ENCODE data around the gene ZNF664.

The ZNF664 gene

DNA sequence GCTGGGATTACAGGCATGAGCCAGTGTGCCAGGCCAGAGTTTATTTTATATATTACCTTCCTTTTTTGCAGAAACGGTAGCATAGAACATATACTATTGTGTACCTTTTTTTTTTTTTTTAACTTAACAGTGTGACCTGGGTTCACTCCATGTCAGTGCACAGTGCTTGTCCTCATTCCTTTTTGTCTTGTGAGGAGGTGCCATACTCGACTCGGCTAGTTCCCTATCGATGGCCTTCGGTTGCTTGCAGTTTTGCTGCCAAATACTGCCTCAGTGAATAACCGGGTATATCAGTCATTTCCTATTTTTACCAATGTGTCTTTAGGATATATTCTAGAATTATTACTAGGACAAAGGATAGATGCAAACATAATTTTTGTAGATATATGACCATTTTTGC lies 36.8 kb downstream of the ZNF664 start:
- no peak for DNase-seq (ENCODE audit: low spot score)

DNA sequence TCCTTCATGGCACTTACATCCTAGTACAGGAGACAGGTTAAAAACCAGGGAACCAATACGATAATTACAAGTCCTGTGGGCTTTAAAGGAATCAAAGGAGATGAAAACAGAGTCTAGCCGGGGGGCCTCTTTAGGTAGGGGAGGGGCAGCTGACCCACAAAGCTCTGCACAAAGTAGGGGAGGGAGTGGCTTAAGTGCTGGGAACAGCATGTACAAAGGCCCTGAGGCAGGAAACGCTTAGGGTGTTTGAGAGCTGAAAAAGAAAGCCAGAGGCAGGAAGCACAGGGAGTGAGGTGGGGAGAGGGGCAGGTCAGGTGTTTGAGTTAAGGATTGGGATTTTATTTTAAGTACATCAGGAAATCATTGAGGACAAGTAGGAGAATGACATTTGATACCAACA lies 37.7 kb downstream of the ZNF664 start:
- DNase-seq (ENCODE audit: low spot score): no peak

DNA sequence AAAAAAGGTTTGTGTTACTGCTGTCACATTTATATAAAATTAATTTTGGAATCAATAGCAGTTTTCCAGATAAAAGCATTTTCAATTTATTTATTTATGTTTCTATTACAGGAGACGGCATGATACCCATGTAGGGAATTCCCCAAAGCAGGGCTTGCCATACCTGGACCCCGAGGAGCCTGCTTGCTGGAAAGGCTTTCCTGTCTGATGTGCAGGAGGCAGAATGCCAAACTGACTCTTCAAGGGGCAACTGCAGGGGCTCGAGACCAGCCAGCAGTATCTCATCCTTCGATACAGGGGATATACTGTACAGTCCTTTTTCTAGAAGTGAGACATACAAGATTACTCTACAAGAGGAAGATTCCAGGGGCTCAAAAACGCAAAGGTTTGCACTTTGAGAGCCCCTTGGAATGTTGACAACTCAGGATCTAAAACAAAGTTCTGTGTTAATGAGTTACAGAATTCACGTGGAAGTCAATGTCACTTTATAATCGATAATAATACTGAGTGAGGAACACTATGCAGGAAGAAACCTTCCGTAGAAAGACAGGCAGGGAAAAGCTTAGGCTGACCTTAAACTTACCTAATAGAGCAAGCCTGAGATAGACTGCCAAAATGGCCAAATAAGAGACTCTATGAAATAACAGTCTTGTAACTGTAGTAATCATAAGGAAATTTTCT lies 38.6 kb downstream of the ZNF664 start:
- DNase-seq (ENCODE audit: low spot score): no peak

DNA sequence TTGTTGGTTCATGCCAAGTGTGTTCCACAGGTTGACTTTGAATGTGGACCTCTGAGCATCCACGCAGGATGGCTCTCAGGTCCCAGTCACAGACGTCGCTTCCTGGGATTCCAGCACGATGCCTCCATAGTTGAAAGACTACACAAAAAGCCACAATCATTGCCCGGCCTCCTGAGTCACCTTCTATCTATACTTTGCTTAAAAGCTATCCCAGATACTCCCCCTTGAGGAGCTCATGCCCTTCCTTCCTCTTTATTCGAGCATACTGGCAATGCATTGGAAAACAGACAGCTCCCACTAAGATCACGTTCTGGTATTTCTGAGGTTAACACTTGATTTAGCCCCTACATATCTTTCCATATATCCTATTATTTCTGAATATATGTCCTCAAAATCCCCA lies 40.1 kb downstream of the ZNF664 start:
- DNase-seq (ENCODE audit: low spot score): no peak

DNA sequence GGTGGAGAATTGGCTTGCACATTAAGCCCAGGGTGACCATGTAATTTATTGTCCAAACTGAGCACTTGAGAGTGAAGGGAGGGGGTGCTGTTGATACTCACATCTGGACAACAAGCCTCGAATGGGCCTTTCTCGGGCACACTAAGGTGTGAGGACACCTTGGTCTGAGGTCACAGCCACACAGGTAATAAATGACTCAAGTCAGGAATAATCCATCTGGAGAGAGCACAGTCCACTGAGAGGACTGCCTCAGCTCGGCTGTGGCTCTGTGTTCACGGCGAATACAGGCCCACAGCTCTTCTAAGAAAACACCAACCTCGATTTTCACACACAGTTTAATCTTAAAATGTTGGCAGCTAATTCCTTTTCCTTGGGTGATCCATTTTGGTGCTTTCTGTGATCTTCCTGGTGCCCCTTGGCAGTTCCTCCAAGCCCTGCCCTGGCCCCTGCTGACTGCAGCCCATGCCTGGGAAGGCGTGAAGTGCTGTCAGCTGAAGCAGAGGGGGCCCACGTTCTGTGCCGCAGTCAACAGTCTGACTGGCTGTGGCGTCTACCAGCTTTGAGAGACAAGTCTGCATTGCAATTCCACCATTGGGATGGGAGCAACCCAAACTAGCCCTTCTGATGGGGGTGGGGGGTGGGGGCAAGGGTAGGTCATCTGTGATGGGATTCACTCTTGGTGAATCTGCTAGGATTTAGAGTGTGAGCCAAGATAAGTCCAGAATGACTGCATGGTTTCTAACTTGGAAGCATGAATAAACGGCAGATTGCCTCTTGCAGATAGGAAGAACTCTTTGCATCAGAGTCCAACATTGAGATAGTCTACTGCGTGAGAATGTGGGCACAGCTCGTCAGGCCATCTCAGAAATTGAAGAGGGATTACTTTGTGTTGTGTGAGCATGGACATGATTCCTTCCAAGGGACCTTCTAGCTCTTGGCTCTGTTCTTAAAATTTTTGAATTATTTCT lies 42.8 kb downstream of the ZNF664 start:
- no peak for DNase-seq (ENCODE audit: low spot score)

DNA sequence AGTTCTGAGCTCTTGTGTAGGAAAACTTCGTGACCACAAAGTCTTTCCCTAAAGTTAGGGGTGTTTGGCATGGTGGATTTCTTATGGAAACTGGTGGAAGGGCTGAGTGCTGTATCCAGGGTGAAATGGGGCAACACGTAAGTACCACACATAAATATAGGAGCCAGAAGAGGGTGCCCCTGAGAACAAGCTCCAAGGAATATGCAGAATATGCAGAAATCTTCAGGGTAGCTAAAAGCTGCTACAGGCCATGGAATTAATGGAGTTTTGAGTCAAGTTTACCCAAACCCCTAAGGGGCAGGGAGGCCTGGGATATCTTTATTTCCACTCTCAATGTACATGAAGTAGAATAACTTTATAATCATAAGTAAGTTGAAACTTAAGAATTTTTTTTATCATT lies 44.0 kb downstream of the ZNF664 start:
- no peak for DNase-seq (ENCODE audit: low spot score)

DNA sequence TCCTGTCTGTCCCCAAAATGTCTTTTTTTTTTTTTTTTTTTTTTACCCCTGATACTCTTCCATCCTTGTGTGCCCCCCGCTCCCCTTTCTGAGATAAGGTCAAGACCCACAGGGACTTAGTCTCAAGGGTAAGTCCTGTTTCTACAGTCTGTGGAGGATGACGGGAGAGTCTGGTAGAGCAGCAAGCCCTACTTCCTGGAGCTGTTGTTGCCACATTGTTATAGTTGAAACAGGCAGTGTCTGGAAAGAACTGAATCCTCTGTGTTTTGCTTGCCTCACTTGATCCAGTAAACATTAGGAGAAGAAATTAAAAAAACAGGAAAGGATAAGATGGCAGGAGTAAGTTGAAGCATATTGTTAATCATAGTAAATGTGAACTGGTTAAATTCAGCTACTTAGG lies 45.5 kb downstream of the ZNF664 start:
- no peak for DNase-seq (ENCODE audit: low spot score)

DNA sequence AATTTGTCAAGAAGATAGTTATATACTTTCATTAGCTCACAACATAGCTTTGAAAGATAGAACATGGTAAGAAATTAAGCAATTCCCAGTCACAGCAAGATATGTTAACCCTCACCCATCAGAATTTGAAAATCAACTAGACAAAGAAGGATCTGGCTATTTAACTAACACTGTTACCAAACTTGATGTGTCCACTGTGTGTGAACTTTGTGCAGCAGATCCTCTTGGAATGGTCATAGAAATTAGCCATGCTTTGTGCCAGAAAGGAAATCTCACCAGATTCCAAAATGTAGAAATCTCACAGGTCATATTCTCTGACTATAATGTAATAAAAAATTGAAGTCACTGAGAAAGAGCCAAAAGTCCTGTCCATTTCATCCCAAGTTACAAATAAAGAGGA lies 46.1 kb downstream of the ZNF664 start:
- DNase-seq (ENCODE audit: low spot score): no peak

DNA sequence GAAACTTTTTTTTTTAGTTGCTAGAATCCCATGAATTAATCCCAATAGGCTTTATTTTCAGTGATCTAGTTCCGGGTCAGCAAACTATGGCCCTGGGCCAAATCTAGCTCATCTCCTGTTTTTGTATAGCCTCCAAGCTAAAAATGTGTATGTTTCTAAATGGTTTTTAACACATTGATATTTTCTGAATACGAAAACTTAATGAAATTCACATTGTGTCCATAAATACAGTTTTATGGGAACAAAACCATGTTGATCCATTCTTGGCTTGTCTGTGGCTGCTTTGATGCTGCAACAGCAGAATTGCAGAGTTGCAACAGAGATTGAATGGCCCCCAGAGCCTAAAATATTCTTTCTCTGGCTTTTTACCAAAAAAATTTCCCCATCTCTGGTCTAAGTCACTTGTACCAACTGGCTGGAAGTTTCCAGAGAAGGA lies 47.5 kb downstream of the ZNF664 start:
- DNase-seq (ENCODE audit: low spot score): no peak

DNA sequence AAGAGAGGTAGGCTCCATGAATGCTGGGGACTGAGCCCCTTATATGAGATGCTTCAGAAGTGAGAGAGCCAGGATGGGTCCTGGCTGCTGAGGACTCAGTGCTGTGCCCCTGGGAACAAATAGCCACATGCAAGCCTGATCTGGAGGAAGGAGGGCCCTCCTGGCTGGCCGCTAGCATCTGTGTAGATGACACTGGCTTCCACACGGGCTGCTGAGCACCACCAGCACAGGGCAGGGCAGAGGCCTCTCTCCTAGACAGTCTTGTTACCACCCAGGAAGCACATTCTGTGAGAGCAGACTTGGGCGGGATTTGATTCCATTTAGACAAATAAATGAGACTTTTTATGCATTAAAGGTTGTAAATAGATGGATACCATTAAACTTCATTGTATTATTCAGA lies 48.0 kb downstream of the ZNF664 start:
- no peak for DNase-seq (ENCODE audit: low spot score)

DNA sequence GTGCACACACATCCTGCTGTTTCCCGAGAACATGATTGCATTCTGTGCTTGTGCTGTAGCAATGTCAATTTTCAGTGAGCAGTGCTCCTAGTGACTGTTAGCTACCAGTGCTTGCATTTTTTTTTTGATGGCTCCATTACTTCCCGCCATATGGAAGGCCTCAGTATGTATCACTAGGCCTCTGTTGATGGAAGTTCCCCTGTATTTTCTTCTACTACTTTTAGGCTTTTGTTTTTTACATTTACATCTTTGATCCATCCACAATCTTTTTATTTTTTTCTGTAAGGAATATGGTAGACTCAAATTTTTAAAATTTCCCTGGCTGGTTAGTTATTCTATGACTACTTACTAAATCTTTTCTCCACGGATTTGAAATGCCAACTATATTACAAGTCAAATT lies 49.1 kb downstream of the ZNF664 start:
- DNase-seq (ENCODE audit: low spot score): no peak

DNA sequence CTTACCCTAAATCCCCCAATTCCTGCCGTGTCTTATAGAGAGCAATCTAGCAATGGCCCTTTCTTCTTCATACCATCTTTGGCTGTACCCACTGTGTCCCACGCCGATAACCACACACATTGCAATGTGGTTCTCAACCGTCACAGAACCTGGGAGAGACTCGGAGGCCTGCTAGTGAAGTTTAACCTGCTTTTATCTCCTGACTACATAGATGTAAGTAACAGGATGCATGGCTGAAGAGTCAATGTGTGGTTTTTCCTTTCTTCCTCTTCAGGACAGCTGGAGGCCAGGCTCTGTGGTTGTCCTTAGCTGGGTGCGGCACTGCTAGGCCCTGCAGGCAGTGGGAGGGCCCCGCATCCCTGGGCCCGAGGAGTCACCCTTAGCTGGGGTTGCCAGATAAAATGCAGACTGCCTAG lies 51.3 kb downstream of the ZNF664 start:
- DNase-seq (ENCODE audit: low spot score): no peak

DNA sequence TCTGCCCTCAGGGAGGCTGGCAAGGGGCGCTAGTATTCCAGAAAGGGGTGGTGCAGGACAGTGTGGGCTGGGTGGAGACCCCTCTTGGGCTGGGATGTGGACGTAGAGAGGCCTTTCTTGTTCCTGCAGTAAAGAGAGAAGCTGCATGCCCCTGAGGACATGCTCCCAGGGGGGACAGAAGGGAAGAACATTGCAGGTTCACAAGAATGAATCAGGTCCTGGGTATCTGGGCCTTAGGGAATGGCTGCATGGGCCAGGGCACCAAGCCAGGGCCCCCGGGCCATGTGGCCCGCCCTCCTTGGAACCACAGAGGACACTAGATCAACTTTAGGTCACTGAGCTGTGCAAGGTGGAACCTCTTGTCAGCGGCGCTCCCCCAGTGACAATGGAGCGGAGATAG lies 51.8 kb downstream of the ZNF664 start:
- no peak for DNase-seq (ENCODE audit: low spot score)

DNA sequence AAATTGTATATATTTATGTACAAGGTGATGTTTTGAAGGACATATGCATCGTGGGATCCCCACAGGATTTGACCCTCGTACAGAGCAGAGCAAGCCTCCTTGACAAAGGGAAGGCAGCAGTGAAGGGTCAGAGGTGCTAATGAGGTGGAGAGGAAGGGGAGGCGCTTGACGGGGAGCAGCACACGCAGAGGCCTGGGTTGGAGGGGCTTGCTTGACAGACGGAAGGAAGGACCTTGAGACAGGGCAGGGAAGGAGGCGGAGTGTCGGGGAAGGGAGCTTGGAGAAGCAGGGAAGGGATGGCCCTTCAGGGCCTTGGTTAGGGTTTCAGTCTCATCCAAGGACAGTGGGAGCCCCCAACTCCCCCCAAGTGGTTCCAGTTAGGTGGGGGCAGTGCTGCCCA lies 52.6 kb downstream of the ZNF664 start:
- DNase-seq (ENCODE audit: low spot score): no peak

DNA sequence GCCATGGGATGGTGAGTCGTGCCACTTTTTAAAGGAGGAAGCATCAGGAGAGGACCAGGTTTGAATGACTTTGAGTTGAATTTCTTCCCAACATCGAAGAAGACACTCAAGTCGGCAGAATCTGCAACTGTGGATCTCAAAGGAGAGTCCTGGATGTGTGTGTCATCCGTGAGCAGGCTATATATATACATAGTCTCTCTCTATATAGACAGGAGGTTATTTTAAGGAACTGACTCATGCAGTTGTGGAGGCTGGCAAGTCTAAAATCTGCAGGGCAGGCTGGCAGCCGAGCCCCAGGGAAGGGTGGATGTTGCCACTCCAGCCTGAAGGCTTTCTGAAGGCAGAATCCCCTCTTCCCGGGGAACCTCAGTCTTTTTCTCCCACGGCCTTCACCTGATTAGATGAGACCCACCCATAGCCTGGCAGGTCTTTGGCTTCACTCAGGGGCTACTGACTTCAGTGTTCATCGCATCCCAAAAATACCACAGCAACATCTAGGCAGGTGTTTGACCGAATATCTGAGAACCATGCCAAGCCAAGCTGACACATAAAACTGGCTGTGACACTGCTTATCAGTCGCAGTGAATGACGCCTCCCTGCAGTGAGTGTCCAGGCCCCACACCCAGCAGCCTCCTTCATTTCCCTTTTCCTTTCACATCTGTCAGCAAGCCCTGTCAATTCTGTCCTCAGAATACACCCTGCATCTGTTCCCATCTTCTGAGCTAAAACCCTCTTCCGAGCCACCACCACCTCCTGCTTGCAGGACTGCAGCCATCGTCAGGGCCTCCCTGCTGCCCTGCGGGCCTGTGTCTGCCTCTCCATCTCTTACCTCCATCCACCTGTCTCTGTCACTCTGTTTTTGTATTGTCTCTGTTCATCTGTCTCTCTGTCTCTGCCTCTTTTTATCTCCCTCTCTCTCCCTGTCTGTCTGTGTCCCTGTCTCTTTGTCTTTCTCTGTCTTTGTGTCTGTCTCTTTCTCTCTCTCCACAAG lies 54.0 kb downstream of the ZNF664 start:
- DNase-seq (ENCODE audit: low spot score): peak; percentile 78

DNA sequence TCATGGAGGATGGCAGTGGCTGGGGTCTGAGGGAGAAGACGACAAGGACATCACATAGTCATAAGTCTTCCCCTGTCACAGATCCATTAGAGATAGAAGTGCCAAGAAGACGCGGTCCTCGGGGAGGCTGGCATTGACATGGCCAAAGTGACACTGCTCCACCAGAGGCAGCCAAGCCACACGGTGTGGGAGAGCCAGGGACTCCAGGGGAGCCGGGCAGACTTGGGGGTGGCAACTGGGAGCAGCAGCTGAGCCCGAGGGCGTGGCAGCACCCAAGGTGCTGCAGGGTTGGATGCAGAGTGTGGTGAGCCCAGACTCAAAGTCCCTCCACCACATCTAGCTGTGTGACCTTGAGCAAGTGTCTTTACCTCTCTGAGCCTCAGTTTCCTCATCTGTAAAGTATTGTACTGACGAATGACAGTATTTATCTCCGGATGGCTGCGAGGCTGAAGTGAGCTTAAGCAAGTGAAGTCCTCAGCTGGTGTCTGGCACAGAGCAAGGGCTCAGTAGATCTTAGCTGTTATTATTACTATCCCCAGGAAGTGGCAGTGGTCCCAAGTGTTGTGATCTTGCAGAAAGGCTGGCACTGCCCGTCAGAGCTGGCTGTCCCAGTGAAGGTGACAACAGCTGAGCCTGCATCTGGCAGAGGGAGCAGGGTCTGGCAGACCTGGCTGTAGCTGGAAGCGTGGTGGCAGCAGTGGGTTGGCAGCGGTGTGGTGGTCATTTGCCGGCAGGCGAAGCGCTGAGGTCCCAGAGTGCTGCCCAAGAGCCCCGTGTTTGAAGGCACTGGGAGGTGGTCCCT lies 54.9 kb downstream of the ZNF664 start:
- DNase-seq (ENCODE audit: low spot score): no peak

DNA sequence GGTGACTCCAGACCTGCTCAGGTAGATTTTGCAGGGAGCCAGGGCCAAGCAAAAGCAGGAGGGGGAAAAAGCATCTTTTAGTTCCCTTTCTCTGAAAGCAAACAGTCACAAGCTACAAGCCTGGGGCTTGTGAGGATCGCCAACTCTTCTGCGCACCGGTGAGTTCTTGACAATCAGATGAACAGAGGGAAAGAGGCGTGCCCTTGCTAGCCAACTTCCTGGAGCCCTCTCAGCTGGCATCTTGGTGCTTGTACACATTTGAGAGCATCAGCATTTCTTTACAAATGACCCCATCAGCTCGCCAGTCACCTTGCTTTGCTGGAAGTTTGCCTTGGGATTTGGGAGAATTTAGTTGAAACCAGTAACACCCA lies 55.5 kb downstream of the ZNF664 start:
- DNase-seq (ENCODE audit: low spot score): no peak

DNA sequence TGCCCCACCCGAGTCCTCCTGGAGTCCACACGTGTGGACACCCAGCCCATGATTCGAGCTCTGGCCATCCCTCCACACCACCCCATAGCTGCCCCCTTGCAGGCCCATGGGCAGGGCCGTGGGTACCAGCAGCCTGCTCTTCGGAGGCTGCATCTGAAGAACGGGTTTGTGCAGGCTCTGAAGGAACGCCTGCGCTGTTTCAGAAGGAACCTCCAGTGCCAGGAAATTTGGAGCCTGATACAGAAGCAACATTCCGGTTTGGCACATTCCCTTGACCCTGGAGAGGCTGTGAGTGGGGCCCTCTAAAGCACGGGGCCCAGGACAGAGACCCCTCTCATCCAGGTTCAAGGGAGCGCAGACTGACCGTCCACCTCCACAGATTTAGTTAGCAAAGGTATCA lies 57.0 kb downstream of the ZNF664 start:
- DNase-seq (ENCODE audit: low spot score): no peak

DNA sequence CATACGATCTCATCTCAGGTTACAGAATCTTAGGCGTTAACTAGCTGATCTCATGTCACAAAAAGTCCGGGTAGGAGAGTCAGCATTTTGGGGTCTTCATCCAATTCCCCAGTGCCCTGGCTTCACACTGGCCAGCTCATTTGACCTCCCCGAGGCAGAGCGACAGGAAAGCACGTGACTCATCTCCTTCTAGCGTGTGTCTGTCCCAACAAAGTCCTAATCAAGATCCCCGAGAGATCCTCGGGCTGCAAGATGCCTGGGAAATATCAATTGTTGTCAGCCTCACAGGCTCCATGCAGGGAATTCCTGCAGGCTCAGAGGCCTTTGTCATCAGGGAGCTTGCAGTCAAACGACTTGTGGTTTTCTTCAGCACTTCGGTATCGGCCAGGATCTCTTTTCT lies 57.5 kb downstream of the ZNF664 start:
- peak; percentile 69 for DNase-seq (ENCODE audit: low spot score)

DNA sequence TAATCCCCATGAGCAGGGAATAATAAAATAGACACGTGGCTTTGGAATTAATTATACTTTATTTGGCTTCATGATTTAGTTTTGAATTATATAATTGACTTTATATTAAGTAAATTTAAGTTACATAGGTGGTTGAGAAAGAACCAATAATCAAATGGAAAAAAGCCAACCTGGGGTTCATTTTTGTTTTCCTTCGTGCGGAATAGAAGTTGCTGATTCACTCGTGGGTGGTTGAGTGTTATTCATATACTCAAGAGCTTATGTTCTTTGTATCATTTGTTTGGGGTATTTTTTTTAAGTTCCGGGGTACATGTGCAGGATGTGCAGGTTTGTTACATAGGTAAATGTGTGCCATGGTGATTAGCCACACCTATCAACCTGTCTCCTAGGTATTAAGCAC lies 58.0 kb downstream of the ZNF664 start:
- DNase-seq (ENCODE audit: low spot score): no peak

DNA sequence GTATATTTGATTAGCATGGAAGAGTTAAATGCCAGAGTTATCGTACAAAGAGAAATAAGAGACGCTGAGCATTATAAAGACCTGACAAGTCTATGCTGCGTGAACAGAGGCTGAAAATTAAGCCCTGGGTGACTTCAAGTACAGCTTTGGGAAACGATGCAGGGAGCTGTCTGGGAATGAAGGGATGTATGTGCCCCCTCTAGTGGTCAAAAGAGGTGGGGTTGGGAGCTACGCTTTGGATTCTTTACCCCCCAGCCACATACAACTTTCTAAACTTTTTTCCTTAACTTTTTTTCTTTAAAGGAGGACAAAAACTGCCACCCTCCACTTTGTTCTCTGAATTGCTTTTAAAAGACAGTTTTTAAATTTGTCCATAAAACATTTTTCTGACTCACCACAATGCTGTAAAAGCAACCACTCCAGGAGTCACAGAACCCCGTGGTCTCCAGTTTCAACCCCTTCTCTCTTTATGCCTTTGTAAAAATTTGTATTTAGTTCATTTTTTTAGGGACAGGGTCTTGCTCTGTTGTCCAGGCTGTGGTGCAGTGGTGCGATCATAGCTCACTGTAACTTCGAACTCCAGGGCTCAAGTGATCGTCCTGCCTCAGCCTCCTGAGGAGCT lies 59.4 kb downstream of the ZNF664 start:
- DNase-seq (ENCODE audit: low spot score): peak; percentile 68

Data from kidney capillary endothelial cell (primary cell).